Endothelial cell of umbilical vein (primary cell): ENCODE measurements around the gene RGS8. TPM values are rescaled to one million over a fixed set of nuclear protein-coding genes. Genes with fewer than 3 reads are reported as not detected.

ENCODE experiments used
- BruUV-seq: library from RNA; stranded (reverse); fragments of 400-500 nt; replicated peaks from 2 replicates; lab custom pipeline; 2021; lab: Mats Ljungman, UMichigan
- CTCF ChIA-PET: fragments of 300-600, 350-600 bp; sonication (Branson Sonifier 250); formaldehyde crosslinking; loops from one replicate; lab custom pipeline; 2021; ENCODE audit warnings: antibody characterized with exemption, inconsistent platforms; lab: Charles Lee
- POLR2A ChIA-PET: fragments of 300-600, 350-600 bp; sonication (Branson Sonifier 250); formaldehyde crosslinking; loops from one replicate; lab custom pipeline; 2021; ENCODE audit warnings: antibody characterized with exemption, inconsistent platforms; lab: Charles Lee
- DNase-seq: peaks from one replicate; pipeline ENCODE4 v3.0.0-alpha.2; 2011; ENCODE audit warnings: low read depth, low spot score
- FAIRE-seq: peaks from 2 replicates; lab custom pipeline; 2011; peaks lifted over from hg19 to GRCh38; lab: Jason Lieb, UNC
- H2AFZ ChIP-seq: 2 replicates; pipeline ENCODE4 v1.6.0; 2012; ENCODE audit warnings: low read depth, low read length, control low read depth, inconsistent platforms
- H3K27ac ChIP-seq: 2 replicates; pipeline ENCODE4 v1.5.1; 2011; ENCODE audit warnings: low read depth, mild to moderate bottlenecking, control low read depth, low read length, moderate library complexity; ENCODE audit not compliant: insufficient read depth
- H3K27me3 ChIP-seq, 2 experiments: 2 replicates each; pipeline versions ENCODE4 v1.6.0 to v1.6.1; 2011; ENCODE audit warnings: low read length in 2 of 2, mixed read lengths in 1 of 2; ENCODE audit not compliant: control insufficient read depth in 2 of 2, insufficient read depth in 2 of 2
- H3K36me3 ChIP-seq, 2 experiments: 2 replicates in 1 of 2; 3 replicates in 1 of 2; pipeline ENCODE4 v1.5.1; 2011; ENCODE audit warnings: low read length in 2 of 2, mild to moderate bottlenecking in 1 of 2, moderate library complexity in 1 of 2; ENCODE audit not compliant: control insufficient read depth in 2 of 2, insufficient read depth in 2 of 2; ENCODE audit errors: extremely low read depth in 1 of 2
- H3K4me1 ChIP-seq: 3 replicates; pipeline ENCODE4 v1.5.1; 2011; ENCODE audit warnings: mild to moderate bottlenecking, low read length; ENCODE audit not compliant: control insufficient read depth, insufficient read depth; ENCODE audit errors: extremely low read depth
- H3K4me2 ChIP-seq: 2 replicates; pipeline ENCODE4 v1.6.1; 2011; ENCODE audit warnings: low read length, control low read depth, mixed read lengths; ENCODE audit not compliant: insufficient read depth
- H3K4me3 ChIP-seq, 3 experiments: fragments of 200-600 bp in 1 of 3; sonication (generic), shearing (Covaris generic) in 1 of 3; replicated peaks in 1 of 3; 2 replicates each; pipeline ENCODE4 v1.5.1; 2011 to 2016; ENCODE audit warnings: control low read depth in 3 of 3, low read length in 3 of 3, mild to moderate bottlenecking in 2 of 3, inconsistent platforms in 1 of 3, low read depth in 1 of 3, moderate library complexity in 1 of 3; ENCODE audit not compliant: insufficient read depth in 1 of 3
- H3K79me2 ChIP-seq: 2 replicates; pipeline ENCODE4 v1.6.0; 2012; ENCODE audit warnings: low read length, inconsistent platforms; ENCODE audit not compliant: control insufficient read depth, insufficient read depth
- H3K9ac ChIP-seq: replicated peaks from 2 replicates; pipeline ENCODE3; 2011; ENCODE audit warnings: low read length, control low read depth; ENCODE audit not compliant: insufficient read depth; ENCODE audit errors: extremely low read depth
- H3K9me1 ChIP-seq: replicated peaks from 3 replicates; pipeline ENCODE4 v1.6.0; 2011; ENCODE audit warnings: mild to moderate bottlenecking, low read length; ENCODE audit not compliant: control insufficient read depth, insufficient read depth; ENCODE audit errors: extremely low read depth
- H3K9me3 ChIP-seq: replicated peaks from 2 replicates; pipeline ENCODE4 v1.5.1; 2012; ENCODE audit warnings: low read length, inconsistent platforms; ENCODE audit not compliant: control insufficient read depth, insufficient read depth
- H4K20me1 ChIP-seq: replicated peaks from 2 replicates; pipeline ENCODE3; 2011; ENCODE audit warnings: mild to moderate bottlenecking, low read length; ENCODE audit not compliant: control insufficient read depth, insufficient read depth; ENCODE audit errors: extremely low read depth
- EZH2 ChIP-seq: IDR thresholded peaks from 2 replicates; pipeline ENCODE4 v1.6.1; 2012; ENCODE audit warnings: borderline replicate concordance, low read depth, mild to moderate bottlenecking, moderate library complexity, low read length, inconsistent platforms; ENCODE audit not compliant: severe bottlenecking
- FOS ChIP-seq: IDR thresholded peaks from 2 replicates; pipeline ENCODE4 v1.6.1; 2011; ENCODE audit warnings: mild to moderate bottlenecking, low read length, moderate library complexity, borderline replicate concordance; ENCODE audit not compliant: insufficient read depth
- GATA2 ChIP-seq: IDR thresholded peaks from 2 replicates; pipeline ENCODE4 v1.7.0; 2011; ENCODE audit warnings: low read depth, mild to moderate bottlenecking, moderate library complexity, mixed read lengths, low read length; ENCODE audit not compliant: insufficient read length, insufficient read depth
- JUN ChIP-seq: IDR thresholded peaks from 2 replicates; pipeline ENCODE4 v1.6.1; 2011; ENCODE audit warnings: borderline replicate concordance, low read depth; ENCODE audit not compliant: insufficient read length, insufficient read depth
- MYC ChIP-seq: IDR thresholded peaks from one replicate; pipeline ENCODE4 v1.6.1; 2011; ENCODE audit warnings: mild to moderate bottlenecking, low read depth, low read length
- POLR2A ChIP-seq: IDR thresholded peaks from 2 replicates; pipeline ENCODE4 v1.6.1; 2012; ENCODE audit warnings: low read depth, mild to moderate bottlenecking, control low read depth, low read length
- POLR2AphosphoS5 ChIP-seq: IDR thresholded peaks from 2 replicates; pipeline ENCODE4 v1.6.1; 2012; ENCODE audit warnings: low read depth, mild to moderate bottlenecking, control low read depth, low read length, moderate library complexity; ENCODE audit not compliant: insufficient read depth
- dilution Hi-C: fragments of 300-500 bp; cut with MboI; formaldehyde crosslinking; loops from one replicate; pipeline ENCODE4 v1.15.0; 2019; ENCODE audit warnings: low sequenced_read_pairs; ENCODE audit not compliant: extremely low pct_ligation_motif_present
- intact Hi-C: fragments of 100-400 bp; cut with micrococcal nuclease; formaldehyde crosslinking; loops from one replicate; pipeline ENCODE4 v1.10.0; 2022
- polyA plus RNA-seq, 4 experiments: library from polyadenylated mRNA; depleted of rRNA in 3 of 4; stranded (reverse) in 3 of 4; unstranded in 1 of 4; fragments of >200 nt; gene quantifications; 2 replicates each; pipeline versions ENCODE4 v1.2.1 to v1.2.3, GENCODE V29; 2011 to 2012; ENCODE audit warnings: missing spikeins in 1 of 4
- total RNA-seq: library from RNA; stranded (reverse); gene quantifications from 2 replicates; pipeline ENCODE4 v1.2.3, GENCODE V29; 2021
- TF ChIP-seq, protein P1 (sequence below), 2 donors: IDR thresholded peaks; 1 replicate in 1 of 2; 2 replicates in 1 of 2; pipeline ENCODE4 v1.5.1; 2011; ENCODE audit warnings: low read length in 2 of 2, mild to moderate bottlenecking in 2 of 2, moderate library complexity in 2 of 2, control low read depth in 1 of 2, inconsistent platforms in 1 of 2, low read depth in 1 of 2; ENCODE audit not compliant: insufficient read depth in 1 of 2; ENCODE audit errors: extremely low read depth in 1 of 2
- TF ChIP-seq, protein P2 (sequence below): IDR thresholded peaks from 2 replicates; pipeline ENCODE4 v1.6.1; 2011; ENCODE audit not compliant: insufficient read depth, insufficient read length

Gene RGS8
- total and polyA plus RNA-seq, 2 donors (not counting 3 experiments of a cell fraction or from before 2014, with no cell fraction given), result not detected

DNA sequence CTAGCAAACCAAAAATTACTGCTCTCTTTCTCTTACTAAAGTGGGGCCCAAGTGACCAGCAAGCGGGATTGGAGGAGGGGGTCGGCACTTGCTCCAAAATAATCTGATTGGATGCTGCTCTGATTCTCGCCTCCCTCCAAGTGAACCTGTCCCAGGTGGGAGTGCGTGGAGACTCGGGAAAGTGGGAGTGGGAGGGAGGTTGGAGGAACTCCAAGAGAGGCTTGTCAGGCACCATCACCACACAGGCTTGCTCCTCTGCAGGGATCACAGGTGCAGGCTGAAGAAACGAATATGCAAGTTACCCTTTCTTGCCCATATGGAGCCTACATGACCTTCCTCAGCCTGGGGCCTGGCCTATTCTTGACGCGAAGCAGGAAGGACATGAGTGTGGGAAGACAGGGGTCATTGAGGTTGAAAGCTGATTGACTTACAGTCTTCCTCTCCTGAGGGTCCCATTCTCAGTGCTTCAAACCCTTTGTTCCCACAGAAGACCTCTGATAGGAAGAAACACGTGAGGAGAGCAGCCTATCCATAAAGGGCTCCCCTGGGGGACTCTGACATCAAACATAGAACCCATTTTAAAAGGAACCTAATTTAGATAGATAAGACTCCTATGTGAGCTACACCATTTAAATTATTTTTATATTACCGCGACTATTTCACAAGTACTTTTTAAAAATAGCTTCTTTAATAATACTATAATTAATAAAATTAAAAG, 14.2 kb downstream of the RGS8 start:
- FAIRE-seq, result no peak
- intact Hi-C loops, result no loop called here

More for the DNA sequence above, 14.2 kb downstream of the RGS8 start:
- Histone ChIP-seq H3K27me3 (no peaks in the 10 kb centered on the region), H3K27ac (no peak overlapping the region), H2AFZ (no peak overlapping the region), H3K79me2 (no peaks in the 10 kb centered on the region), H3K9me1 (no peaks in the 10 kb centered on the region), H3K9ac (no peak overlapping the region), H3K4me3 (no peak overlapping the region), H4K20me1 (no peaks in the 10 kb centered on the region), H3K9me3 (no peaks in the 10 kb centered on the region), H3K4me2 (no peak overlapping the region), H3K4me1 (no peaks in the 10 kb centered on the region), H3K36me3 (no peaks in the 10 kb centered on the region)
- BruUV-seq, result no TSS peak
- POLR2A ChIA-PET, result no interaction called here
- no peak for DNase-seq
- CTCF ChIA-PET, result no interaction called here
- TF ChIP-seq JUN (no peak), POLR2AphosphoS5 (no peak), GATA2 (no peak), FOS (no peak), EZH2 (no peak), MYC (no peak), POLR2A (no peak)
- TF ChIP-seq, protein P1, sequence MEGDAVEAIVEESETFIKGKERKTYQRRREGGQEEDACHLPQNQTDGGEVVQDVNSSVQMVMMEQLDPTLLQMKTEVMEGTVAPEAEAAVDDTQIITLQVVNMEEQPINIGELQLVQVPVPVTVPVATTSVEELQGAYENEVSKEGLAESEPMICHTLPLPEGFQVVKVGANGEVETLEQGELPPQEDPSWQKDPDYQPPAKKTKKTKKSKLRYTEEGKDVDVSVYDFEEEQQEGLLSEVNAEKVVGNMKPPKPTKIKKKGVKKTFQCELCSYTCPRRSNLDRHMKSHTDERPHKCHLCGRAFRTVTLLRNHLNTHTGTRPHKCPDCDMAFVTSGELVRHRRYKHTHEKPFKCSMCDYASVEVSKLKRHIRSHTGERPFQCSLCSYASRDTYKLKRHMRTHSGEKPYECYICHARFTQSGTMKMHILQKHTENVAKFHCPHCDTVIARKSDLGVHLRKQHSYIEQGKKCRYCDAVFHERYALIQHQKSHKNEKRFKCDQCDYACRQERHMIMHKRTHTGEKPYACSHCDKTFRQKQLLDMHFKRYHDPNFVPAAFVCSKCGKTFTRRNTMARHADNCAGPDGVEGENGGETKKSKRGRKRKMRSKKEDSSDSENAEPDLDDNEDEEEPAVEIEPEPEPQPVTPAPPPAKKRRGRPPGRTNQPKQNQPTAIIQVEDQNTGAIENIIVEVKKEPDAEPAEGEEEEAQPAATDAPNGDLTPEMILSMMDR (IDR thresholded peaks at IDR 0.05; ENCODE audit: extremely low read depth in 1 of 2, insufficient read depth in 1 of 2, low read depth in 1 of 2, low read length in 2 of 2), result no peak
- TF ChIP-seq, protein P2, sequence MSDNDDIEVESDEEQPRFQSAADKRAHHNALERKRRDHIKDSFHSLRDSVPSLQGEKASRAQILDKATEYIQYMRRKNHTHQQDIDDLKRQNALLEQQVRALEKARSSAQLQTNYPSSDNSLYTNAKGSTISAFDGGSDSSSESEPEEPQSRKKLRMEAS, result no peak
- dilution Hi-C loops, result no loop called here
